BJ (cell line): ENCODE measurements around the gene ITPKA. TPM values are rescaled to one million over a fixed set of nuclear protein-coding genes. Genes with fewer than 3 reads are reported as not detected.
"Not testable (repeated sequence)": the region's sequence is repeated elsewhere in the genome, so short reads cannot be mapped to it uniquely, and the experiment has no call there.

ENCODE experiments used
- CTCF ChIA-PET: fragments of 350-600 bp; formaldehyde crosslinking; extraction: SDS; loops from one replicate; lab custom pipeline; 2021; ENCODE audit warnings: antibody characterized with exemption, inconsistent platforms; lab: Yijun Ruan, JAX
- POLR2A ChIA-PET: fragments of 300-600 bp; sonication (Branson Sonifier 250); formaldehyde crosslinking; extraction: SDS; loops from one replicate; lab custom pipeline; 2021; ENCODE audit warnings: antibody characterized with exemption; lab: Charles Lee
- DNase-seq: peaks from one replicate; pipeline ENCODE4 v3.0.0-alpha.2; 2011; ENCODE audit warnings: low read depth
- H3K27me3 ChIP-seq: 2 replicates; pipeline ENCODE4 v1.6.0; 2011; ENCODE audit warnings: low read length; ENCODE audit not compliant: control insufficient read depth, insufficient read depth
- H3K36me3 ChIP-seq: 2 replicates; pipeline ENCODE4 v1.5.1; 2011; ENCODE audit warnings: low read length; ENCODE audit not compliant: control insufficient read depth, insufficient read depth
- H3K4me3 ChIP-seq: 2 replicates; pipeline ENCODE4 v1.5.1; 2011; ENCODE audit warnings: low read depth, mild to moderate bottlenecking, control low read depth, low read length
- CTCF ChIP-seq: IDR thresholded peaks from 2 replicates; pipeline ENCODE4 v1.5.1; 2011; ENCODE audit warnings: low read depth, mild to moderate bottlenecking, control low read depth, inconsistent platforms, low read length, moderate library complexity; ENCODE audit not compliant: insufficient read depth
- polyA plus RNA-seq: library from polyadenylated mRNA; depleted of rRNA; stranded (reverse); fragments of >200 nt; gene quantifications from 2 replicates; pipeline ENCODE4 v1.2.3, GENCODE V29; 2011

The ITPKA gene
- polyA plus RNA-seq, 1 experiment: 0.59 TPM

GRCh38 chr15:41465822-41466421, 27.8 kb upstream of the ITPKA start:
- ChIA-PET POLR2A (no interaction called here), CTCF (interaction anchor here (0.5 to 3.8 kb wide), 33 partner anchors 10 to 1050 kb away, joined by 3 to 33 read pairs (median 4); partner anchors contain the start of gene MAPKBP1)
- TF ChIP-seq CTCF: peak; percentile 96
- DNase-seq: no peak
- Histone ChIP-seq H3K4me3 (no peak overlapping the region), H3K36me3 (peaks cover 10% of the 10 kb centered on the region), H3K27me3 (no peaks in the 10 kb centered on the region)

GRCh38 chr15:41466711-41467110, 27.0 kb upstream of the ITPKA start:
- POLR2A ChIA-PET: no interaction called here
- CTCF ChIA-PET: interaction anchor here (0.7 to 3.8 kb wide), 17 partner anchors 9 to 434 kb away, joined by 3 to 33 read pairs (median 5); partner anchors contain the start of gene MAPKBP1
- no peak for DNase-seq
- Histone ChIP-seq H3K27me3 (no peaks in the 10 kb centered on the region), H3K36me3 (peaks cover 10% of the 10 kb centered on the region), H3K4me3 (no peak overlapping the region)
- TF ChIP-seq CTCF: no peak

- H3K36me3 ChIP-seq: peaks cover 10% of the 10 kb centered on the region
- DNase-seq, POLR2A ChIA-PET, H3K27me3 ChIP-seq, H3K4me3 ChIP-seq: not testable (repeated sequence)
- CTCF ChIA-PET: interaction anchor here (0.7 to 1.3 kb wide), 2 partner anchors 9 to 32 kb away, joined by 3 to 5 read pairs; no protein-coding TSS in a partner anchor
Observed at GRCh38 chr15:41469644-41470043, 24.0 kb upstream of the ITPKA start.

GRCh38 chr15:41473418-41473817, 20.3 kb upstream of the ITPKA start:
- Histone ChIP-seq H3K27me3 (no peaks in the 10 kb centered on the region), H3K36me3 (peaks cover 13% of the 10 kb centered on the region), H3K4me3 (no peak overlapping the region)
- no peak for TF ChIP-seq CTCF
- ChIA-PET CTCF (interaction anchor here (1.1 kb wide), 1 partner anchor 8 kb away, joined by 3 read pairs; no protein-coding TSS in a partner anchor), POLR2A (no interaction called here)
- no peak for DNase-seq

- CTCF ChIA-PET: interaction anchor here (1.1 to 3.9 kb wide), 2 partner anchors 7 to 9 kb away, joined by 3 to 33 read pairs; no protein-coding TSS in a partner anchor
Observed at GRCh38 chr15:41474436-41474835, 19.2 kb upstream of the ITPKA start.

More at GRCh38 chr15:41474436-41474835, 19.2 kb upstream of the ITPKA start:
- H3K27me3 ChIP-seq: no peaks in the 10 kb centered on the region
- POLR2A ChIA-PET: no interaction called here
- H3K4me3 ChIP-seq: no peak overlapping the region
- H3K36me3 ChIP-seq: peaks cover 14% of the 10 kb centered on the region
- no peak for TF ChIP-seq CTCF
- DNase-seq: no peak
